Nephron progenitor cell (in vitro differentiated cells): ENCODE data around the gene MAB21L1.

Source experiments
- DNase-seq: peaks from one replicate; pipeline ENCODE4 v3.0.0; 2021
- H3K27ac Mint-ChIP-seq: 2 replicates; pipeline ENCODE4 v1.8.0; 2021; ENCODE audit warnings: mild to moderate bottlenecking, moderate library complexity, mixed read lengths
- H3K27me3 Mint-ChIP-seq: 2 replicates; pipeline ENCODE4 v1.8.0; 2021; ENCODE audit warnings: mild to moderate bottlenecking, low read depth, mixed read lengths; ENCODE audit not compliant: poor library complexity
- H3K36me3 Mint-ChIP-seq: 2 replicates; pipeline ENCODE4 v1.8.0; 2021; ENCODE audit warnings: low read depth, mixed read lengths
- H3K4me1 Mint-ChIP-seq: 2 replicates; pipeline ENCODE4 v1.8.0; 2021; ENCODE audit warnings: mixed read lengths
- H3K4me3 Mint-ChIP-seq: 2 replicates; pipeline ENCODE4 v1.8.0; 2021; ENCODE audit warnings: mild to moderate bottlenecking, moderate library complexity, mixed read lengths
- H3K9me3 Mint-ChIP-seq: 2 replicates; pipeline ENCODE4 v1.8.0; 2021; ENCODE audit warnings: mild to moderate bottlenecking, moderate library complexity, mixed read lengths
- TF ChIP-seq, protein P1 (sequence below): fragments of 200-600 bp; sonication (generic); IDR thresholded peaks from 2 replicates; pipeline ENCODE4 v1.5.0; 2021; ENCODE audit warnings: antibody characterized with exemption

Gene MAB21L1

DNA sequence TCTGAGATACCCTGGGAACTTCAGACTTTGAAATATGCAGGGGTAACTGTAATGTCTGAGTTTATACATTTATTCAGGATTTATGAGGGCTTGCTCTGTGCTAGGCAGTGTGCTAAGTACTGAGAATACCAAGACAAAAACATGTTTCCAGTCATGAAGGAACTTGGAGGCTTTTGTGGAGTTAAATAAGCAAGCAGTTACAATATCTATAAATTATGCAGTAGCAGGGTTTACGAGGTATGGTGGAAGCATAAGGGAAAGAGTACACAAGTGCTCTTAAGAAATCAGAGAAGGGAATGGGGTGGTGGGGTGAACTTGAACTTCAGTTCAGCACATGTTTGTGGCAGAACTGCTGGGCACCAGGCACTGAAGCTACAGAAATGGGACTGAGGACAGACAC, 28.0 kb downstream of the MAB21L1 start:
- TF ChIP-seq, protein P1, sequence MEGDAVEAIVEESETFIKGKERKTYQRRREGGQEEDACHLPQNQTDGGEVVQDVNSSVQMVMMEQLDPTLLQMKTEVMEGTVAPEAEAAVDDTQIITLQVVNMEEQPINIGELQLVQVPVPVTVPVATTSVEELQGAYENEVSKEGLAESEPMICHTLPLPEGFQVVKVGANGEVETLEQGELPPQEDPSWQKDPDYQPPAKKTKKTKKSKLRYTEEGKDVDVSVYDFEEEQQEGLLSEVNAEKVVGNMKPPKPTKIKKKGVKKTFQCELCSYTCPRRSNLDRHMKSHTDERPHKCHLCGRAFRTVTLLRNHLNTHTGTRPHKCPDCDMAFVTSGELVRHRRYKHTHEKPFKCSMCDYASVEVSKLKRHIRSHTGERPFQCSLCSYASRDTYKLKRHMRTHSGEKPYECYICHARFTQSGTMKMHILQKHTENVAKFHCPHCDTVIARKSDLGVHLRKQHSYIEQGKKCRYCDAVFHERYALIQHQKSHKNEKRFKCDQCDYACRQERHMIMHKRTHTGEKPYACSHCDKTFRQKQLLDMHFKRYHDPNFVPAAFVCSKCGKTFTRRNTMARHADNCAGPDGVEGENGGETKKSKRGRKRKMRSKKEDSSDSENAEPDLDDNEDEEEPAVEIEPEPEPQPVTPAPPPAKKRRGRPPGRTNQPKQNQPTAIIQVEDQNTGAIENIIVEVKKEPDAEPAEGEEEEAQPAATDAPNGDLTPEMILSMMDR: no peak
- H3K4me3 Mint-ChIP-seq: no peak overlapping the region
- no peaks in the 10 kb centered on the region for H3K9me3 Mint-ChIP-seq
- no peaks in the 10 kb centered on the region for H3K36me3 Mint-ChIP-seq
- H3K27me3 Mint-ChIP-seq: no peaks in the 10 kb centered on the region
- H3K4me1 Mint-ChIP-seq: peaks cover 4% of the 10 kb centered on the region
- no peak overlapping the region for H3K27ac Mint-ChIP-seq
- DNase-seq: no peak
